ENCODE data around the gene FILIP1L.

The FILIP1L gene

GRCh38 chr3:100003609-100004503 is 110.4 kb downstream of the FILIP1L start:
- no peaks in the 10 kb centered on the region for H3K36me3 ChIP-seq (ENCODE audit: control insufficient read depth, insufficient read depth, low read length)
- no peak overlapping the region for H3K27ac ChIP-seq (ENCODE audit: insufficient read depth, low read depth, low read length, poor library complexity, severe bottlenecking)
- no peak overlapping the region for H3K4me3 ChIP-seq (ENCODE audit: insufficient read depth, low read depth, low read length)
- no peaks in the 10 kb centered on the region for H3K4me1 ChIP-seq (ENCODE audit: control insufficient read depth, insufficient read depth, low read length)
- WGBS, 2 experiments: 93 to 99% methylated on average over 4 of the region's 4 CpGs
- H3K27me3 ChIP-seq (ENCODE audit: control insufficient read depth, insufficient read depth, low read length, poor library complexity, severe bottlenecking): no peaks in the 10 kb centered on the region
- no peaks in the 10 kb centered on the region for H3K9me3 ChIP-seq (ENCODE audit: control insufficient read depth, low read length)

- no peaks in the 10 kb centered on the region for H3K36me3 ChIP-seq (ENCODE audit: control insufficient read depth, insufficient read depth, low read length)
- WGBS, 2 experiments: 91 to 95% methylated on average over 4 of the region's 4 CpGs
- H3K27ac ChIP-seq (ENCODE audit: insufficient read depth, low read depth, low read length, poor library complexity, severe bottlenecking): no peak overlapping the region
- no peaks in the 10 kb centered on the region for H3K4me1 ChIP-seq (ENCODE audit: control insufficient read depth, insufficient read depth, low read length)
- no peak overlapping the region for H3K4me3 ChIP-seq (ENCODE audit: insufficient read depth, low read depth, low read length)
- H3K27me3 ChIP-seq (ENCODE audit: control insufficient read depth, insufficient read depth, low read length, poor library complexity, severe bottlenecking): no peaks in the 10 kb centered on the region
- no peaks in the 10 kb centered on the region for H3K9me3 ChIP-seq (ENCODE audit: control insufficient read depth, low read length)
Observed at GRCh38 chr3:100002599-100003350, 111.5 kb downstream of the FILIP1L start.

- H3K9me3 ChIP-seq (ENCODE audit: control insufficient read depth, low read length): no peaks in the 10 kb centered on the region
- H3K27ac ChIP-seq (ENCODE audit: insufficient read depth, low read depth, low read length, poor library complexity, severe bottlenecking): no peak overlapping the region
- no peaks in the 10 kb centered on the region for H3K4me1 ChIP-seq (ENCODE audit: control insufficient read depth, insufficient read depth, low read length)
- no peaks in the 10 kb centered on the region for H3K36me3 ChIP-seq (ENCODE audit: control insufficient read depth, insufficient read depth, low read length)
- H3K4me3 ChIP-seq (ENCODE audit: insufficient read depth, low read depth, low read length): no peak overlapping the region
- H3K27me3 ChIP-seq (ENCODE audit: control insufficient read depth, insufficient read depth, low read length, poor library complexity, severe bottlenecking): no peaks in the 10 kb centered on the region
- WGBS, 2 experiments: 88 to 96% methylated on average over 6 to 8 of the region's 8 CpGs
Observed at GRCh38 chr3:100001526-100002270, 112.6 kb downstream of the FILIP1L start.

DNA sequence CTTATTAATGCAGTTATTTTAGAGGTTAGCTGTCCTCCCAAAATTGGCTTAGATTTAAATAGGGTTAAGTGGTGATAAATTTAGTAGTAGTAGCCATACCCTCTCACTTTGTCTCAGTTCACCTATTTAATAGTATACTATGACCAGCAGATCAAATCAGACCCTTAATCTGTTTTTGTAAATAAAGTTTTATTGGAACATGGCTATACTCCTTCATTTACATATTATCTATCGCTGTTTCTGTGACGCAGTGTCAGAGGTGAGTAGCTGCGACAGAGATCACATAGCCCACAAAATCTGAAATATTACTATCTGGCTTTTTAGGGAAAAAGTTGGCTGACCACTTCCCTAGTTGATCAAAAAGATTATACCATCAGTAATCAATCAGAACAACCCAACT is 113.2 kb downstream of the FILIP1L start:
- WGBS, 2 experiments: 100% methylated on average over 3 of the region's 3 CpGs
- no peak overlapping the region for H3K4me3 ChIP-seq (ENCODE audit: insufficient read depth, low read depth, low read length)
- H3K4me1 ChIP-seq (ENCODE audit: control insufficient read depth, insufficient read depth, low read length): no peaks in the 10 kb centered on the region
- H3K36me3 ChIP-seq (ENCODE audit: control insufficient read depth, insufficient read depth, low read length): no peaks in the 10 kb centered on the region
- no peaks in the 10 kb centered on the region for H3K9me3 ChIP-seq (ENCODE audit: control insufficient read depth, low read length)
- H3K27me3 ChIP-seq (ENCODE audit: control insufficient read depth, insufficient read depth, low read length, poor library complexity, severe bottlenecking): no peaks in the 10 kb centered on the region
- H3K27ac ChIP-seq (ENCODE audit: insufficient read depth, low read depth, low read length, poor library complexity, severe bottlenecking): no peak overlapping the region

- 96 to 100% methylated on average over 2 of the region's 2 CpGs for WGBS, 2 experiments
- H3K4me3 ChIP-seq (ENCODE audit: insufficient read depth, low read depth, low read length): no peak overlapping the region
Observed at GRCh38 chr3:99999536-99999935, 114.8 kb downstream of the FILIP1L start.

DNA sequence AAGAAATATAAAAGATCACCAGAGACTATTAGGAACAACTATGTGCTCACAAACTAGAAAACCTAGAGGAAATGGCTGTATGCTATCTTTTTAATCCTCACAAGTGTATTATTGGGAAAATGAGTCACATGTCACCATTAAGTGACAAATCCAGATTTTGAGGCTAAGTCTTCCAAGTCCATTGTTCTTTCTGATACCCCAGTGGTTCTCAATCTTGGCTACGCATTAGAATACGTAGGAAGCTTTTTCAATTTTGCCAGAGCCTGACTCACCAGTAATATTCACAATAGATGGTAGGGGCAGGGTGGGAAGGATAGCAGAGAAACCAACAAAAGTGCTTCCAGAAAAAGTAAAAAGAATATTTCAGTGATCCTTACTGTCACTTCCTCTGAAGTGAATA is 117.0 kb downstream of the FILIP1L start:
- H3K4me1 ChIP-seq (ENCODE audit: control insufficient read depth, insufficient read depth, low read length): no peaks in the 10 kb centered on the region
- H3K27me3 ChIP-seq (ENCODE audit: control insufficient read depth, insufficient read depth, low read length, poor library complexity, severe bottlenecking): no peaks in the 10 kb centered on the region
- H3K4me3 ChIP-seq (ENCODE audit: insufficient read depth, low read depth, low read length): no peak overlapping the region
- H3K27ac ChIP-seq (ENCODE audit: insufficient read depth, low read depth, low read length, poor library complexity, severe bottlenecking): no peak overlapping the region
- H3K36me3 ChIP-seq (ENCODE audit: control insufficient read depth, insufficient read depth, low read length): no peaks in the 10 kb centered on the region
- WGBS, 2 experiments: 93 to 95% methylated on average over 2 of the region's 2 CpGs
- no peaks in the 10 kb centered on the region for H3K9me3 ChIP-seq (ENCODE audit: control insufficient read depth, low read length)

More at GRCh38 chr3:99999536-99999935, 114.8 kb downstream of the FILIP1L start:
- Histone ChIP-seq H3K27ac (ENCODE audit: insufficient read depth, low read depth, low read length, poor library complexity, severe bottlenecking) (no peak overlapping the region), H3K4me1 (ENCODE audit: control insufficient read depth, insufficient read depth, low read length) (no peaks in the 10 kb centered on the region), H3K9me3 (ENCODE audit: control insufficient read depth, low read length) (no peaks in the 10 kb centered on the region), H3K36me3 (ENCODE audit: control insufficient read depth, insufficient read depth, low read length) (no peaks in the 10 kb centered on the region), H3K27me3 (ENCODE audit: control insufficient read depth, insufficient read depth, low read length, poor library complexity, severe bottlenecking) (no peaks in the 10 kb centered on the region)

DNA sequence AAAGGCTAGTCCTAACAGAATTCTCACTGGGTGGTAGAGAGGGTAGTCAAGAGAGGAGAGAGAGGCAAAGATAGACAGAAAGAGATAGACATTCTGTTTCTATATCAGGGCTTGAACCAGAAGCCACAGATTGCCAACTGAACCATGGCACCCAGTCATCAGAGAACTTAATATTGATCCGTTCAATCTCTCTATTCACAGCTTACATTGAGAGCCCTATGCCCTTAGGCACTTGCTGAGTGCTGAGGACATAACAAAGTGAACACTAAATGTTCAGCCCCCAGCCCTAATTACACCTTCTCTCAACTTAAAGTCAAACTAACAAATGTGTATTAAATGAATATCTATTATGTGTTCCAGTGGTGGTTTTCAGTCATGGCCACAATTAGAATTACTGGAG is 124.1 kb downstream of the FILIP1L start:
- no peaks in the 10 kb centered on the region for H3K36me3 ChIP-seq (ENCODE audit: control insufficient read depth, insufficient read depth, low read length)
- no peaks in the 10 kb centered on the region for H3K27me3 ChIP-seq (ENCODE audit: control insufficient read depth, insufficient read depth, low read length, poor library complexity, severe bottlenecking)
- 92 to 95% methylated on average over 1 of the region's 1 CpG for WGBS, 2 experiments
- H3K4me3 ChIP-seq (ENCODE audit: insufficient read depth, low read depth, low read length): no peak overlapping the region
- H3K9me3 ChIP-seq (ENCODE audit: control insufficient read depth, low read length): no peaks in the 10 kb centered on the region
- no peak overlapping the region for H3K27ac ChIP-seq (ENCODE audit: insufficient read depth, low read depth, low read length, poor library complexity, severe bottlenecking)
- H3K4me1 ChIP-seq (ENCODE audit: control insufficient read depth, insufficient read depth, low read length): no peaks in the 10 kb centered on the region

DNA sequence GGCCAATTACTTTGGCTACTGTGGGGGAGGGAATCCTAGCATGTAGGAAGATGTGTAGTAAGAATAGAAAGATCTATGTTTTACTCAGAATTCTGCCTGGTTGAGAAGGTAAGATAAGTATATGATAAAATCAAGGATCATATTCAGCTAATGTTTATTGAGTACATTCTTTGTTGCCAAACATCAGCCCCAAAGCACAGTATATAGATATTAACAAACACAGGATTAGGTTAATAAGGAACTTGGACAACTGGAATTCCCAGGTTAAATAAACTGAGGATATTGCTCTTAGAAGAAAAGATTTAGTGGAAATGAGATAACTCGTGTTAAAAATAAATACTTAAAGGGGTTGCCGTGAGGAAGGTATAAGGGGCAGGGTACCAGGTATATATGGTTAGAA is 129.6 kb downstream of the FILIP1L start:
- Histone ChIP-seq H3K36me3 (ENCODE audit: control insufficient read depth, insufficient read depth, low read length) (no peaks in the 10 kb centered on the region), H3K27ac (ENCODE audit: insufficient read depth, low read depth, low read length, poor library complexity, severe bottlenecking) (no peak overlapping the region), H3K27me3 (ENCODE audit: control insufficient read depth, insufficient read depth, low read length, poor library complexity, severe bottlenecking) (no peaks in the 10 kb centered on the region), H3K4me1 (ENCODE audit: control insufficient read depth, insufficient read depth, low read length) (no peaks in the 10 kb centered on the region), H3K4me3 (ENCODE audit: insufficient read depth, low read depth, low read length) (no peak overlapping the region), H3K9me3 (ENCODE audit: control insufficient read depth, low read length) (no peaks in the 10 kb centered on the region)
- 98% methylated on average over 2 of the region's 2 CpGs for WGBS, 2 experiments

DNA sequence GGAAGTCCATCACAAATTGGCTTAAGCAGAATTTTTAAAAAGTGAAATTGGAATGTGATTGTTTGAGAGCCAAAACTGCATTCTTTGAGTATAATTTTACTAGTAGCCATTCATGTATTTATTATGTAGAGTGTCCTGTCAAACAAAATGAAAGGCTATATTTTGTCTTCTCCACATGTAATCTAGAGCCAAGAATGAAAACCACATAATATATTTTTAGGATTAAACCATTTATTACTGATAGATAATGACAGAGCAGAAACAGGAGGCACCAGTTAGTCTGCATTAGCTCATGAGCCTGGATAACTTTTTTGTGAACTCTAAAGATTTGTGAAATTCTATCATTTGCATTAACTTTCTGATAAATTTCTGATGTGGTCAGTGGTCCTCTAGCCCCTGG is 130.2 kb downstream of the FILIP1L start:
- no peak overlapping the region for H3K4me3 ChIP-seq (ENCODE audit: insufficient read depth, low read depth, low read length)
- no peak overlapping the region for H3K27ac ChIP-seq (ENCODE audit: insufficient read depth, low read depth, low read length, poor library complexity, severe bottlenecking)
- H3K27me3 ChIP-seq (ENCODE audit: control insufficient read depth, insufficient read depth, low read length, poor library complexity, severe bottlenecking): no peaks in the 10 kb centered on the region
- no peaks in the 10 kb centered on the region for H3K9me3 ChIP-seq (ENCODE audit: control insufficient read depth, low read length)
- no peaks in the 10 kb centered on the region for H3K36me3 ChIP-seq (ENCODE audit: control insufficient read depth, insufficient read depth, low read length)
- H3K4me1 ChIP-seq (ENCODE audit: control insufficient read depth, insufficient read depth, low read length): no peaks in the 10 kb centered on the region

DNA sequence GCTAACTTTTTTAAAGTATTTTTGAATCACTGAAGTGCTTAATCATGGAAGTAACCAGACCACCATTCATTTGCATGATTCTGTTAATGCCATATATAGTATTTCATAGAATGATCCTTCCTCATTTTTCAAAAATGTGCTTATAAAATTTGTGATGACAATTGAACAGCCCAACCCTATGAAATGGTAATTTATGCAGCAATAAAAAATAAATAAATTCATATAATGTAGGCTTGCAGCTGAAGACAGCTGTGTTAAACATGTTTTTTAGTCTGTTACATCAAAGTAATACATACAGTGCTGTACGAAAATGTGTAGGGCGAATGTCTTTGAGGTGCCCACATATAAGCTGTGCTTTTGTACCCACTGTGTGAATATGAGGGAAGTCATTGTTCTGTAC is 131.7 kb downstream of the FILIP1L start:
- H3K4me3 ChIP-seq (ENCODE audit: insufficient read depth, low read depth, low read length): no peak overlapping the region
- no peaks in the 10 kb centered on the region for H3K4me1 ChIP-seq (ENCODE audit: control insufficient read depth, insufficient read depth, low read length)
- no peaks in the 10 kb centered on the region for H3K36me3 ChIP-seq (ENCODE audit: control insufficient read depth, insufficient read depth, low read length)
- H3K9me3 ChIP-seq (ENCODE audit: control insufficient read depth, low read length): no peaks in the 10 kb centered on the region
- no peaks in the 10 kb centered on the region for H3K27me3 ChIP-seq (ENCODE audit: control insufficient read depth, insufficient read depth, low read length, poor library complexity, severe bottlenecking)
- WGBS, 2 experiments: 93 to 95% methylated on average over 2 of the region's 2 CpGs
- no peak overlapping the region for H3K27ac ChIP-seq (ENCODE audit: insufficient read depth, low read depth, low read length, poor library complexity, severe bottlenecking)

Measured in ectodermal cell (in vitro differentiated cells).